ENCODE data around the gene PAGE2. TPM values are rescaled to one million over a fixed set of nuclear protein-coding genes. Genes with fewer than 3 reads are reported as not detected.
"Not testable (repeated sequence)": the region's sequence is repeated elsewhere in the genome, so short reads cannot be mapped to it uniquely, and the experiment has no call there.

Gene PAGE2
- total RNA-seq, 1 donor from 2014 or later: not detected

- H3K4me1 Mint-ChIP-seq: peaks cover 8% of the 10 kb centered on the region
- peak overlapping the region; percentile 40 for H3K4me3 Mint-ChIP-seq
- peaks cover 4% of the 10 kb centered on the region for H3K27me3 Mint-ChIP-seq (ENCODE audit: low read depth)
- TF ChIP-seq CTCF (IDR thresholded peaks at IDR 0.05; ENCODE audit: unreplicated experiment): peak; percentile 70
- H3K27ac Mint-ChIP-seq: peak overlapping the region; percentile 41
- DNase-seq (ENCODE audit: low spot score in 2 of 2, unreplicated experiment in 2 of 2): no peak
- peaks cover 32% of the 10 kb centered on the region for H3K9me3 Mint-ChIP-seq
- H3K36me3 Mint-ChIP-seq: no peaks in the 10 kb centered on the region
Measured at GRCh38 chrX:55057675-55058249, 31.1 kb upstream of the PAGE2 start.

- peaks cover 84% of the 10 kb centered on the region for H3K9me3 Mint-ChIP-seq
- H3K4me3 Mint-ChIP-seq, H3K4me1 Mint-ChIP-seq: not testable (repeated sequence)
Measured at GRCh38 chrX:55067180-55067579, 21.6 kb upstream of the PAGE2 start.

GRCh38 chrX:55072286-55072685 is 16.5 kb upstream of the PAGE2 start:
- Mint-ChIP-seq H3K27ac (no peak overlapping the region), H3K9me3 (peaks cover 56% of the 10 kb centered on the region), H3K4me1 (no peaks in the 10 kb centered on the region), H3K36me3 (no peaks in the 10 kb centered on the region), H3K27me3 (ENCODE audit: low read depth) (no peaks in the 10 kb centered on the region), H3K4me3 (no peak overlapping the region)
- DNase-seq (ENCODE audit: low spot score in 2 of 2, unreplicated experiment in 2 of 2): no peak
- TF ChIP-seq CTCF (IDR thresholded peaks at IDR 0.05; ENCODE audit: unreplicated experiment): no peak

More at GRCh38 chrX:55067180-55067579, 21.6 kb upstream of the PAGE2 start:
- not testable (repeated sequence) for H3K27ac Mint-ChIP-seq; H3K27me3 Mint-ChIP-seq (ENCODE audit: low read depth); DNase-seq (ENCODE audit: low spot score in 2 of 2, unreplicated experiment in 2 of 2); H3K36me3 Mint-ChIP-seq

GRCh38 chrX:55074851-55075467 is 13.9 kb upstream of the PAGE2 start, which contains the start of gene PAGE2B:
TSS of gene PAGE2B (plus strand) at chrX:55075030. CDS start at chrX:55076042, 1,012 bp downstream.
- H3K27me3 Mint-ChIP-seq (ENCODE audit: low read depth): no peaks in the 10 kb centered on the region
- no peaks in the 10 kb centered on the region for H3K4me1 Mint-ChIP-seq
- no peak within 1 kb of the TSS for H3K27ac Mint-ChIP-seq
- H3K9me3 Mint-ChIP-seq: peaks cover 31% of the 10 kb centered on the region
- no peak for DNase-seq (ENCODE audit: low spot score in 2 of 2, unreplicated experiment in 2 of 2)
- no peak for TF ChIP-seq CTCF (IDR thresholded peaks at IDR 0.05; ENCODE audit: unreplicated experiment)
- H3K36me3 Mint-ChIP-seq: no peaks in the 10 kb centered on the region
- no peak within 1 kb of the TSS for H3K4me3 Mint-ChIP-seq

- Mint-ChIP-seq H3K9me3 (peaks cover 35% of the 10 kb centered on the region), H3K36me3 (no peaks in the 10 kb centered on the region), H3K4me3 (no peak overlapping the region), H3K4me1 (no peaks in the 10 kb centered on the region), H3K27me3 (ENCODE audit: low read depth) (no peaks in the 10 kb centered on the region), H3K27ac (no peak overlapping the region)
- no peak for TF ChIP-seq CTCF (IDR thresholded peaks at IDR 0.05; ENCODE audit: unreplicated experiment)
- DNase-seq (ENCODE audit: low spot score in 2 of 2, unreplicated experiment in 2 of 2): no peak
Measured at GRCh38 chrX:55098691-55099090, 9.9 kb downstream of the PAGE2 start.

GRCh38 chrX:55099162-55099561 is 10.3 kb downstream of the PAGE2 start:
- H3K9me3 Mint-ChIP-seq: peaks cover 39% of the 10 kb centered on the region
- no peak for TF ChIP-seq CTCF (IDR thresholded peaks at IDR 0.05; ENCODE audit: unreplicated experiment)
- no peak overlapping the region for H3K27ac Mint-ChIP-seq
- no peaks in the 10 kb centered on the region for H3K4me1 Mint-ChIP-seq
- H3K4me3 Mint-ChIP-seq: no peak overlapping the region
- no peak for DNase-seq (ENCODE audit: low spot score in 2 of 2, unreplicated experiment in 2 of 2)
- H3K36me3 Mint-ChIP-seq: no peaks in the 10 kb centered on the region
- no peaks in the 10 kb centered on the region for H3K27me3 Mint-ChIP-seq (ENCODE audit: low read depth)
